Measurements from ENCODE around the gene NWD2.

Gene NWD2

GRCh38 chr4:37463033-37463856 is 218.7 kb downstream of the NWD2 start:
- ChIA-PET CTCF (interaction anchor here (0.7 kb wide), 1 partner anchor 10 kb away, joined by 3 read pairs; no protein-coding TSS in a partner anchor), POLR2A (no interaction called here)
- WGBS (ENCODE audit: insufficient coverage): 96% methylated on average over 4 of the region's 5 CpGs
- Histone ChIP-seq H3K36me3 (ENCODE audit: control insufficient read depth in 4 of 4, insufficient read depth in 4 of 4, low read length in 3 of 4) (no peaks in the 10 kb centered on the region), H3K9me3 (ENCODE audit: control extremely low read depth in 1 of 5, control insufficient read depth in 4 of 5, insufficient read depth in 2 of 5, low read depth in 1 of 5, low read length in 4 of 5) (no peaks in the 10 kb centered on the region), H3K4me1 (ENCODE audit: control extremely low read depth in 1 of 4, control insufficient read depth in 4 of 4, insufficient read depth in 4 of 4, low read length in 3 of 4) (no peaks in the 10 kb centered on the region), H3K4me3 (ENCODE audit: control insufficient read depth in 1 of 7, extremely low read depth in 1 of 7, insufficient read depth in 4 of 7, low read depth in 2 of 7, low read length in 6 of 7) (no peak overlapping the region), H3K27me3 (replicated peaks in 2 of 5; ENCODE audit: control insufficient read depth in 4 of 5, insufficient read depth in 5 of 5, low read length in 4 of 5) (no peaks in the 10 kb centered on the region), H3K27ac (ENCODE audit: insufficient read depth in 1 of 2, low read depth in 1 of 2, low read length in 2 of 2, poor library complexity in 1 of 2, severe bottlenecking in 2 of 2) (no peak overlapping the region)
- DNase-seq: no peak

- H3K36me3 ChIP-seq (ENCODE audit: control insufficient read depth in 4 of 4, insufficient read depth in 4 of 4, low read length in 3 of 4): no peaks in the 10 kb centered on the region
- no peak for DNase-seq
- H3K27me3 ChIP-seq (replicated peaks in 2 of 5; ENCODE audit: control insufficient read depth in 4 of 5, insufficient read depth in 5 of 5, low read length in 4 of 5): no peaks in the 10 kb centered on the region
- no peaks in the 10 kb centered on the region for H3K9me3 ChIP-seq (ENCODE audit: control extremely low read depth in 1 of 5, control insufficient read depth in 4 of 5, insufficient read depth in 2 of 5, low read depth in 1 of 5, low read length in 4 of 5)
- CTCF ChIA-PET: interaction anchor here (1.4 kb wide), 1 partner anchor 11 kb away, joined by 7 read pairs; a partner anchor contains a TSS
- no peak overlapping the region for H3K27ac ChIP-seq (ENCODE audit: insufficient read depth in 1 of 2, low read depth in 1 of 2, low read length in 2 of 2, poor library complexity in 1 of 2, severe bottlenecking in 2 of 2)
- H3K4me3 ChIP-seq (ENCODE audit: control insufficient read depth in 1 of 7, extremely low read depth in 1 of 7, insufficient read depth in 4 of 7, low read depth in 2 of 7, low read length in 6 of 7): no peak overlapping the region
- no peaks in the 10 kb centered on the region for H3K4me1 ChIP-seq (ENCODE audit: control extremely low read depth in 1 of 4, control insufficient read depth in 4 of 4, insufficient read depth in 4 of 4, low read length in 3 of 4)
- POLR2A ChIA-PET: no interaction called here
- 100% methylated on average over 2 of the region's 7 CpGs for WGBS (ENCODE audit: insufficient coverage)
Observed at GRCh38 chr4:37464373-37465128, 220.0 kb downstream of the NWD2 start.

GRCh38 chr4:37465296-37465695 is 220.8 kb downstream of the NWD2 start:
- Histone ChIP-seq H3K4me1 (ENCODE audit: control extremely low read depth in 1 of 4, control insufficient read depth in 4 of 4, insufficient read depth in 4 of 4, low read length in 3 of 4) (no peaks in the 10 kb centered on the region), H3K36me3 (ENCODE audit: control insufficient read depth in 4 of 4, insufficient read depth in 4 of 4, low read length in 3 of 4) (no peaks in the 10 kb centered on the region), H3K27me3 (replicated peaks in 2 of 5; ENCODE audit: control insufficient read depth in 4 of 5, insufficient read depth in 5 of 5, low read length in 4 of 5) (no peaks in the 10 kb centered on the region), H3K27ac (ENCODE audit: insufficient read depth in 1 of 2, low read depth in 1 of 2, low read length in 2 of 2, poor library complexity in 1 of 2, severe bottlenecking in 2 of 2) (no peak overlapping the region), H3K9me3 (ENCODE audit: control extremely low read depth in 1 of 5, control insufficient read depth in 4 of 5, insufficient read depth in 2 of 5, low read depth in 1 of 5, low read length in 4 of 5) (no peaks in the 10 kb centered on the region), H3K4me3 (ENCODE audit: control insufficient read depth in 1 of 7, extremely low read depth in 1 of 7, insufficient read depth in 4 of 7, low read depth in 2 of 7, low read length in 6 of 7) (no peak overlapping the region)
- ChIA-PET CTCF (interaction anchor here (1.4 kb wide), 1 partner anchor 12 kb away, joined by 7 read pairs; a partner anchor contains a TSS), POLR2A (no interaction called here)
- DNase-seq: no peak
- WGBS (ENCODE audit: insufficient coverage): 81% methylated on average over 5 of the region's 5 CpGs

DNA sequence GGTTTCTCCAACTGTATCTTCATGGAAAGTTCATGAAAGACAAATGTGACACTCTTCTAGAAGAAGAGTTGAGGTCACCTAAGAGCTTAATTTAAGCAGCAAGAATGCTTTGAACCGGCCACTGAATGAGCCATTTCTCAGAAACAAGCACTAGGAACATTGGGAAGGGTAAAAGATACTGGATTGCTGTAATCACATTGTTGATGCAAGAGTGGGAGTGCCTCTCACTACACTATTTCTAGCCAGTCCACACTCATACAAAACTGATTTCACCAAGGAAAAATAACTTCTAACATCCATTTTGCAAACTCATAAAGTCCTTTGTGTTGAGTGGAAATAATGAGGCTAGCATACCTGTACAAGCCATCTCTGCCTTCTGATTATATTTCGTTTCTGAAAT is 221.3 kb downstream of the NWD2 start:
- Histone ChIP-seq H3K4me3 (ENCODE audit: control insufficient read depth in 1 of 7, extremely low read depth in 1 of 7, insufficient read depth in 4 of 7, low read depth in 2 of 7, low read length in 6 of 7) (no peak overlapping the region), H3K36me3 (ENCODE audit: control insufficient read depth in 4 of 4, insufficient read depth in 4 of 4, low read length in 3 of 4) (no peaks in the 10 kb centered on the region), H3K27ac (ENCODE audit: insufficient read depth in 1 of 2, low read depth in 1 of 2, low read length in 2 of 2, poor library complexity in 1 of 2, severe bottlenecking in 2 of 2) (no peak overlapping the region), H3K9me3 (ENCODE audit: control extremely low read depth in 1 of 5, control insufficient read depth in 4 of 5, insufficient read depth in 2 of 5, low read depth in 1 of 5, low read length in 4 of 5) (no peaks in the 10 kb centered on the region), H3K27me3 (replicated peaks in 2 of 5; ENCODE audit: control insufficient read depth in 4 of 5, insufficient read depth in 5 of 5, low read length in 4 of 5) (peaks cover 0 to under 1% (median 0%) of the 10 kb centered on the region in 5 experiments), H3K4me1 (ENCODE audit: control extremely low read depth in 1 of 4, control insufficient read depth in 4 of 4, insufficient read depth in 4 of 4, low read length in 3 of 4) (no peaks in the 10 kb centered on the region)
- WGBS (ENCODE audit: insufficient coverage): no CpG with 5 or more reads among the region's 2 CpGs
- DNase-seq: no peak
- POLR2A ChIA-PET: no interaction called here
- CTCF ChIA-PET: interaction anchor here (1.4 kb wide), 1 partner anchor 12 kb away, joined by 7 read pairs; a partner anchor contains a TSS

DNA sequence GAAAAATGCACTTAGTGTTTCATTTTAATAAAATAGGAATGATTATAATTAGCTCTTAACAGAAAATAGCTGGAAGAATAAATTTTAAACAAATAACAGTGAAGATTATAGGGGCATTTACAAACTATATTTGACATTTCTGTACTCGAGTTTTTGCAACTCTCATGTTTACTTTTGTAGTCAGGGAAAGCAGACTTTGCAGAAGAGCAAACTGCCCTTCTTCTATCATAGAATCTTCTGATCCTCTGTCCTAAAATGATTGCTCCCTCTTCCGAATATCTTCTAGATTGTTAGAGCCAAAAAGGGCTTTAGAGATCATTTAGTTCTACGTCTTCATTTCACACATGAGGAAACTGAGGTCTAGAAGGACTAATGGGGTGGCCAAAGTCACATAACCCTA is 222.7 kb downstream of the NWD2 start:
- H3K9me3 ChIP-seq (ENCODE audit: control extremely low read depth in 1 of 5, control insufficient read depth in 4 of 5, insufficient read depth in 2 of 5, low read depth in 1 of 5, low read length in 4 of 5): no peaks in the 10 kb centered on the region
- peaks cover 0 to 5% (median 0%) of the 10 kb centered on the region in 5 experiments for H3K27me3 ChIP-seq (replicated peaks in 2 of 5; ENCODE audit: control insufficient read depth in 4 of 5, insufficient read depth in 5 of 5, low read length in 4 of 5)
- H3K27ac ChIP-seq (ENCODE audit: insufficient read depth in 1 of 2, low read depth in 1 of 2, low read length in 2 of 2, poor library complexity in 1 of 2, severe bottlenecking in 2 of 2): no peak overlapping the region
- WGBS (ENCODE audit: insufficient coverage): 100% methylated on average over 2 of the region's 3 CpGs
- no peaks in the 10 kb centered on the region for H3K36me3 ChIP-seq (ENCODE audit: control insufficient read depth in 4 of 4, insufficient read depth in 4 of 4, low read length in 3 of 4)
- no peak for DNase-seq
- no peak overlapping the region for H3K4me3 ChIP-seq (ENCODE audit: control insufficient read depth in 1 of 7, extremely low read depth in 1 of 7, insufficient read depth in 4 of 7, low read depth in 2 of 7, low read length in 6 of 7)
- CTCF ChIA-PET: no interaction called here
- H3K4me1 ChIP-seq (ENCODE audit: control extremely low read depth in 1 of 4, control insufficient read depth in 4 of 4, insufficient read depth in 4 of 4, low read length in 3 of 4): no peaks in the 10 kb centered on the region
- POLR2A ChIA-PET: no interaction called here

GRCh38 chr4:37467824-37468223 is 223.3 kb downstream of the NWD2 start:
- ChIA-PET POLR2A (no interaction called here), CTCF (no interaction called here)
- Histone ChIP-seq H3K27ac (ENCODE audit: insufficient read depth in 1 of 2, low read depth in 1 of 2, low read length in 2 of 2, poor library complexity in 1 of 2, severe bottlenecking in 2 of 2) (no peak overlapping the region), H3K9me3 (ENCODE audit: control extremely low read depth in 1 of 5, control insufficient read depth in 4 of 5, insufficient read depth in 2 of 5, low read depth in 1 of 5, low read length in 4 of 5) (no peaks in the 10 kb centered on the region), H3K4me3 (ENCODE audit: control insufficient read depth in 1 of 7, extremely low read depth in 1 of 7, insufficient read depth in 4 of 7, low read depth in 2 of 7, low read length in 6 of 7) (no peak overlapping the region), H3K4me1 (ENCODE audit: control extremely low read depth in 1 of 4, control insufficient read depth in 4 of 4, insufficient read depth in 4 of 4, low read length in 3 of 4) (no peaks in the 10 kb centered on the region), H3K36me3 (ENCODE audit: control insufficient read depth in 4 of 4, insufficient read depth in 4 of 4, low read length in 3 of 4) (no peaks in the 10 kb centered on the region), H3K27me3 (replicated peaks in 2 of 5; ENCODE audit: control insufficient read depth in 4 of 5, insufficient read depth in 5 of 5, low read length in 4 of 5) (peaks cover 0 to 5% (median 2%) of the 10 kb centered on the region in 5 experiments)
- DNase-seq: no peak
- 100% methylated on average over 3 of the region's 4 CpGs for WGBS (ENCODE audit: insufficient coverage)

DNA sequence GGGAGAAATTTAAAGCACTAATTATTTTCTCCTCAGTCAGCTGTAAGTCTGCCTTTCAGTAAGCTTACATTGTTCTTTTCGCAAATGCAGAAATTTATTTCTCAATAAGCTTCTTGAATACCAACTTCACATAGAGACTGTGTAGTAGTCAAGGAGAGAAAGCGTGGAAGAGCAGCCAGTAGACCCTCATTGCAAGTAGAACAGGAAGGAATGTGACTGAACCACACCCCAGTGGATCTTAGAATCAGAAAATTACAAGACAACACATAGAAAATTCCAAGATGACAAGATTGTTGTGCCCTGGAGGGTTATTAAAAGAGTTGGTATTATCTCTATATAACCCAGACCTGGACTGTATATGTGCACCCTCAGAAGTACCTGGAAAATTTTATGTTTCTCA is 224.7 kb downstream of the NWD2 start:
- Histone ChIP-seq H3K4me3 (ENCODE audit: control insufficient read depth in 1 of 7, extremely low read depth in 1 of 7, insufficient read depth in 4 of 7, low read depth in 2 of 7, low read length in 6 of 7) (no peak overlapping the region), H3K27ac (ENCODE audit: insufficient read depth in 1 of 2, low read depth in 1 of 2, low read length in 2 of 2, poor library complexity in 1 of 2, severe bottlenecking in 2 of 2) (no peak overlapping the region), H3K27me3 (replicated peaks in 2 of 5; ENCODE audit: control insufficient read depth in 4 of 5, insufficient read depth in 5 of 5, low read length in 4 of 5) (peaks cover 0 to 5% (median 3%) of the 10 kb centered on the region in 5 experiments), H3K9me3 (ENCODE audit: control extremely low read depth in 1 of 5, control insufficient read depth in 4 of 5, insufficient read depth in 2 of 5, low read depth in 1 of 5, low read length in 4 of 5) (no peaks in the 10 kb centered on the region), H3K36me3 (ENCODE audit: control insufficient read depth in 4 of 4, insufficient read depth in 4 of 4, low read length in 3 of 4) (no peaks in the 10 kb centered on the region), H3K4me1 (ENCODE audit: control extremely low read depth in 1 of 4, control insufficient read depth in 4 of 4, insufficient read depth in 4 of 4, low read length in 3 of 4) (no peaks in the 10 kb centered on the region)
- WGBS (ENCODE audit: insufficient coverage): 80% methylated on average over 1 of the region's 2 CpGs
- DNase-seq: no peak
- POLR2A ChIA-PET: no interaction called here
- CTCF ChIA-PET: interaction anchor here (0.6 to 1.0 kb wide), 2 partner anchors 16 to 23 kb away, joined by 3 read pairs; a partner anchor contains a TSS

Data from common myeloid progenitor, CD34-positive (primary cell).